Aorta (tissue), 5 donors: ENCODE data around the gene ARHGAP27. TPM values are rescaled to one million over a fixed set of nuclear protein-coding genes. Genes with fewer than 3 reads are reported as not detected.

Source experiments
- ATAC-seq: fragments of 200-7000 bp; cut with Tn5 transposase; one replicate; pipeline ENCODE4 v1.9.1; 2022; ENCODE audit warnings: moderate library complexity; ENCODE audit not compliant: low FRiP score
- DNase-seq, 2 donors: peaks; one replicate each; pipeline ENCODE4 v3.0.0-alpha.2; 2020
- H3K27ac ChIP-seq, 2 donors: one replicate each; pipeline ENCODE4 v1.5.1; 2013; ENCODE audit warnings: low read length in 2 of 2, mild to moderate bottlenecking in 2 of 2, moderate library complexity in 2 of 2, control low read depth in 1 of 2, inconsistent platforms in 1 of 2, low read depth in 1 of 2
- H3K27me3 ChIP-seq, 2 donors: one replicate each; pipeline ENCODE4 v1.6.1; 2013; ENCODE audit warnings: control low read depth in 1 of 2, low read length in 1 of 2, mild to moderate bottlenecking in 1 of 2, moderate library complexity in 1 of 2; ENCODE audit not compliant: insufficient read depth in 2 of 2, control insufficient read depth in 1 of 2
- H3K36me3 ChIP-seq, 2 donors: one replicate each; pipeline ENCODE4 v1.6.1; 2013; ENCODE audit warnings: control low read depth in 1 of 2, low read length in 1 of 2, mild to moderate bottlenecking in 1 of 2; ENCODE audit not compliant: insufficient read depth in 2 of 2, control insufficient read depth in 1 of 2
- H3K4me1 ChIP-seq, 2 donors: one replicate each; pipeline ENCODE4 v1.6.1; 2013; ENCODE audit warnings: low read length in 2 of 2, control low read depth in 1 of 2, mild to moderate bottlenecking in 1 of 2, moderate library complexity in 1 of 2; ENCODE audit not compliant: insufficient read depth in 2 of 2, control insufficient read depth in 1 of 2
- H3K4me3 ChIP-seq, 2 donors: one replicate each; pipeline ENCODE4 v1.5.1; 2013; ENCODE audit warnings: low read length in 2 of 2, control low read depth in 1 of 2, mild to moderate bottlenecking in 1 of 2
- H3K9me3 ChIP-seq: one replicate; pipeline ENCODE4 v1.6.1; 2013; ENCODE audit warnings: mild to moderate bottlenecking, low read length; ENCODE audit not compliant: control insufficient read depth
- WGBS, 2 donors: extraction: QIAGEN DNeasy Blood & Tissue Kit; methylation state at CpG; one replicate each; pipeline ENCODE4 v1.1.7; 2013; 5-methylcytosine and 5-hydroxymethylcytosine counted together
- intact Hi-C, 2 donors: fragments of 100-400 bp; cut with DNase I; formaldehyde crosslinking; loops; one replicate each; pipeline versions ENCODE4 v1.14.2 to v1.15.0; 2022
- polyA plus RNA-seq, 2 donors: library from polyadenylated mRNA; stranded (reverse); fragments of 200-250 nt; gene quantifications; one replicate each; pipeline ENCODE4 v1.2.3, GENCODE V29; 2013
- total RNA-seq, 2 donors: library from RNA; stranded (reverse); fragmentation: NEBNext Ultra II Directional; extraction: Animal tissue kit (Norgen Biotek cat#: 25700); gene quantifications; one replicate each; pipeline ENCODE4 v1.2.1, GENCODE V29; 2021
- donor health status: healthy with polysubstance abuse.
- donor health status: Bipolar disorder and iron deficiency.
- donor health status: DM: no; HTN: no; CAD: no.
- donor health status: DM: no; HTN: no; CAD: no.
- donor health status: DM: yes; HTN: yes; CAD: no.

Gene ARHGAP27
- total and polyA plus RNA-seq, 4 donors: 5.4 to 41.0 (median 13.6) TPM

- Histone ChIP-seq H3K36me3 (no peaks in the 10 kb centered on the region), H3K27me3 (no peaks in the 10 kb centered on the region), H3K4me1 (no peaks in the 10 kb centered on the region), H3K4me3 (no peak overlapping the region), H3K9me3 (no peaks in the 10 kb centered on the region), H3K27ac (no peak overlapping the region)
- 57 to 61% methylated on average over 59 to 60 of the region's 60 CpGs for WGBS, 2 donors
- ATAC-seq (peak; percentile 2), DNase-seq (no peak)
- intact Hi-C loops: no loop called here
These were observed 36.9 kb downstream of the ARHGAP27 start for GRCh38 chr17:45395569-45396415.

GRCh38 chr17:45394913-45395568 lies 37.6 kb downstream of the ARHGAP27 start:
- H3K27ac ChIP-seq: no peak overlapping the region
- ATAC-seq (peak; percentile 80), DNase-seq (peak in 1 of 2 donors; percentile 80)
- 5 to 6% methylated on average over 30 of the region's 30 CpGs for WGBS, 2 donors
- no peak overlapping the region for H3K4me3 ChIP-seq
- no peaks in the 10 kb centered on the region for H3K36me3 ChIP-seq
- no peaks in the 10 kb centered on the region for H3K4me1 ChIP-seq
- intact Hi-C loops: no loop called here
- H3K27me3 ChIP-seq: no peaks in the 10 kb centered on the region
- H3K9me3 ChIP-seq: no peaks in the 10 kb centered on the region

- H3K27ac ChIP-seq: no peak overlapping the region
- H3K9me3 ChIP-seq: no peaks in the 10 kb centered on the region
- intact Hi-C loops: no loop called here
- no peaks in the 10 kb centered on the region for H3K4me1 ChIP-seq
- H3K4me3 ChIP-seq: no peak overlapping the region
- no peak for ATAC-seq
- 79 to 80% methylated on average over 4 of the region's 4 CpGs for WGBS, 2 donors
- DNase-seq: no peak
- H3K36me3 ChIP-seq: no peaks in the 10 kb centered on the region
- H3K27me3 ChIP-seq: no peaks in the 10 kb centered on the region
These were observed 38.1 kb downstream of the ARHGAP27 start for GRCh38 chr17:45394564-45394912.

GRCh38 chr17:45394091-45394490 lies 38.6 kb downstream of the ARHGAP27 start:
- H3K27me3 ChIP-seq: no peaks in the 10 kb centered on the region
- intact Hi-C loops: no loop called here
- no peaks in the 10 kb centered on the region for H3K9me3 ChIP-seq
- DNase-seq (no peak), ATAC-seq (no peak)
- H3K4me1 ChIP-seq: no peaks in the 10 kb centered on the region
- 87 to 89% methylated on average over 6 of the region's 6 CpGs for WGBS, 2 donors
- no peaks in the 10 kb centered on the region for H3K36me3 ChIP-seq
- H3K4me3 ChIP-seq: no peak overlapping the region
- no peak overlapping the region for H3K27ac ChIP-seq

GRCh38 chr17:45393411-45393810 lies 39.3 kb downstream of the ARHGAP27 start:
- Histone ChIP-seq H3K4me1 (no peaks in the 10 kb centered on the region), H3K27ac (no peak overlapping the region), H3K27me3 (no peaks in the 10 kb centered on the region), H3K9me3 (no peaks in the 10 kb centered on the region), H3K36me3 (no peaks in the 10 kb centered on the region), H3K4me3 (no peak overlapping the region)
- ATAC-seq (no peak), DNase-seq (no peak)
- 93 to 96% methylated on average over 5 of the region's 5 CpGs for WGBS, 2 donors
- intact Hi-C loops: no loop called here

GRCh38 chr17:45391918-45392317 lies 40.8 kb downstream of the ARHGAP27 start:
- DNase-seq (no peak), ATAC-seq (no peak)
- Histone ChIP-seq H3K9me3 (no peaks in the 10 kb centered on the region), H3K4me3 (no peak overlapping the region), H3K4me1 (no peaks in the 10 kb centered on the region), H3K27ac (no peak overlapping the region), H3K36me3 (no peaks in the 10 kb centered on the region), H3K27me3 (no peaks in the 10 kb centered on the region)
- intact Hi-C loops: no loop called here
- WGBS, 2 donors: 98 to 100% methylated on average over 2 of the region's 2 CpGs

- Histone ChIP-seq H3K4me1 (no peaks in the 10 kb centered on the region), H3K36me3 (no peaks in the 10 kb centered on the region), H3K27ac (no peak overlapping the region), H3K4me3 (no peak overlapping the region), H3K9me3 (no peaks in the 10 kb centered on the region), H3K27me3 (no peaks in the 10 kb centered on the region)
- no peak for DNase-seq
- 57 to 68% methylated on average over 5 of the region's 5 CpGs for WGBS, 2 donors
- intact Hi-C loops: no loop called here
- no peak for ATAC-seq
These were observed 41.4 kb downstream of the ARHGAP27 start for GRCh38 chr17:45391291-45391690.

GRCh38 chr17:45389354-45389753 lies 43.3 kb downstream of the ARHGAP27 start:
- H3K4me1 ChIP-seq: no peaks in the 10 kb centered on the region

More at GRCh38 chr17:45389354-45389753, 43.3 kb downstream of the ARHGAP27 start:
- no peak for ATAC-seq
- no peak for DNase-seq
- H3K27ac ChIP-seq: no peak overlapping the region
- intact Hi-C loops: loop anchor here in 1 of 2 donors (10.0 kb wide), 1 partner anchor 45 kb away; the partner anchor contains the start of gene ARHGAP27
- WGBS, 2 donors: 44 to 52% methylated on average over 3 of the region's 3 CpGs
- no peaks in the 10 kb centered on the region for H3K9me3 ChIP-seq
- H3K27me3 ChIP-seq: no peaks in the 10 kb centered on the region
- H3K4me3 ChIP-seq: no peak overlapping the region
- H3K36me3 ChIP-seq: no peaks in the 10 kb centered on the region
